GM12878 (cell line): ENCODE measurements around the gene WFIKKN1. TPM values are rescaled to one million over a fixed set of nuclear protein-coding genes. Genes with fewer than 3 reads are reported as not detected.
A peak's percentile ranks its signal among the peaks of the same experiment; 100 is the strongest.

Experiments
- ATAC-seq: fragments of 200-7000 bp; cut with Tn5 transposase; 3 replicates; pipeline ENCODE4 v1.9.1; 2020; ENCODE audit warnings: mild to moderate bottlenecking, moderate library complexity
- BruUV-seq: library from RNA; stranded (reverse); fragments of 400-500 nt; replicated peaks from 2 replicates; lab custom pipeline; 2021; lab: Mats Ljungman, UMichigan
- CTCF ChIA-PET: fragments of 300-600 bp; sonication (Branson Sonifier 250); formaldehyde crosslinking; extraction: SDS; loops from one replicate; lab custom pipeline; 2021; ENCODE audit warnings: inconsistent platforms; lab: Yijun Ruan, JAX
- POLR2A ChIA-PET: fragments of 350-600 bp; formaldehyde crosslinking; extraction: SDS; loops from one replicate; lab custom pipeline; 2021; ENCODE audit warnings: inconsistent platforms; lab: Charles Lee
- RAD21 ChIA-PET: fragments of 300-600 bp; sonication (Branson Sonifier 250); formaldehyde crosslinking; loops from one replicate; lab custom pipeline; 2023; ENCODE audit warnings: antibody characterized with exemption; ENCODE audit not compliant: unreplicated experiment; lab: Charles Lee
- SMC1A ChIA-PET: fragments of 300-600 bp; sonication (Branson Sonifier 250); formaldehyde crosslinking; loops from one replicate; lab custom pipeline; 2023; ENCODE audit not compliant: unreplicated experiment, uncharacterized antibody; lab: Charles Lee
- DNase-seq: peaks from one replicate; pipeline ENCODE4 v3.0.0-alpha.2; 2011; ENCODE audit warnings: low read depth, low spot score
- FAIRE-seq: peaks from 3 replicates; lab custom pipeline; 2011; peaks lifted over from hg19 to GRCh38; lab: Jason Lieb, UNC
- H2AFZ ChIP-seq: 2 replicates; pipeline ENCODE4 v1.6.0; 2011; ENCODE audit warnings: low read depth, low read length, control low read depth; ENCODE audit not compliant: control insufficient read depth
- H3K27ac ChIP-seq: 2 replicates; pipeline ENCODE4 v1.5.1; 2011; ENCODE audit warnings: control low read depth; ENCODE audit not compliant: control insufficient read depth, insufficient read depth
- H3K27me3 ChIP-seq, 2 experiments: replicated peaks in 1 of 2; 2 replicates each; pipeline versions ENCODE4 v1.6.0 to v1.6.1; 2011; ENCODE audit warnings: low read length in 1 of 2; ENCODE audit not compliant: control insufficient read depth in 2 of 2, insufficient read depth in 2 of 2
- H3K36me3 ChIP-seq, 2 experiments: 2 replicates each; pipeline ENCODE4 v1.5.1; 2011; ENCODE audit warnings: low read length in 1 of 2; ENCODE audit not compliant: control insufficient read depth in 2 of 2, insufficient read depth in 2 of 2
- H3K4me1 ChIP-seq: 2 replicates; pipeline ENCODE4 v1.6.1; 2011; ENCODE audit warnings: mild to moderate bottlenecking, low read length, moderate library complexity, mixed read lengths; ENCODE audit not compliant: control insufficient read depth, insufficient read depth
- H3K4me2 ChIP-seq: 2 replicates; pipeline ENCODE4 v1.6.0; 2011; ENCODE audit warnings: control low read depth; ENCODE audit not compliant: control insufficient read depth, insufficient read depth
- H3K4me3 ChIP-seq: fragments of 200-600 bp; sonication (generic); 2 replicates; pipeline ENCODE4 v1.5.1; 2016
- H3K79me2 ChIP-seq: 2 replicates; pipeline ENCODE4 v1.6.0; 2011; ENCODE audit warnings: low read length; ENCODE audit not compliant: control insufficient read depth, insufficient read depth
- H3K9ac ChIP-seq: 2 replicates; pipeline ENCODE4 v1.8.0; 2011; ENCODE audit warnings: low read length, control low read depth, mixed read lengths; ENCODE audit not compliant: control insufficient read depth, insufficient read depth
- H3K9me3 ChIP-seq: replicated peaks from 3 replicates; pipeline ENCODE4 v1.5.1; 2011; ENCODE audit warnings: mild to moderate bottlenecking, low read length; ENCODE audit not compliant: control insufficient read depth, insufficient read depth
- H4K20me1 ChIP-seq: 2 replicates; pipeline ENCODE4 v1.6.0; 2011; ENCODE audit not compliant: control insufficient read depth, insufficient read depth
- ASH2L ChIP-seq: fragments of 300-600, 200-600 bp; sonication (generic); IDR thresholded peaks from 2 replicates; pipeline ENCODE4 v1.6.1; 2017; ENCODE audit warnings: low read depth, mild to moderate bottlenecking, borderline replicate concordance
- BACH1 ChIP-seq: fragments of 450-650 bp; IDR thresholded peaks from 2 replicates; pipeline ENCODE4 v1.6.1; 2017; ENCODE audit warnings: mild to moderate bottlenecking, borderline replicate concordance
- CREB1 ChIP-seq: IDR thresholded peaks from 2 replicates; pipeline ENCODE4 v1.6.1; 2012; ENCODE audit warnings: low read depth, mild to moderate bottlenecking, inconsistent platforms
- EED ChIP-seq: sonication (generic); IDR thresholded peaks from 2 replicates; pipeline ENCODE4 v1.6.1; 2016; ENCODE audit warnings: antibody characterized with exemption, low read depth
- EGR1 ChIP-seq, 2 experiments: IDR thresholded peaks; 1 replicate in 1 of 2; 2 replicates in 1 of 2; pipeline ENCODE4 v1.6.1; 2011 to 2012; ENCODE audit warnings: low read depth in 2 of 2, low read length in 2 of 2, borderline replicate concordance in 1 of 2, mild to moderate bottlenecking in 1 of 2, moderate library complexity in 1 of 2
- GABPA ChIP-seq: IDR thresholded peaks from 2 replicates; pipeline ENCODE4 v1.6.1; 2014; ENCODE audit warnings: antibody characterized with exemption, low read depth, mild to moderate bottlenecking, inconsistent platforms
- NFIC ChIP-seq: IDR thresholded peaks from 2 replicates; pipeline ENCODE4 v1.6.1; 2012; ENCODE audit warnings: low read depth, mild to moderate bottlenecking, inconsistent platforms, low read length, moderate library complexity
- POLR2A ChIP-seq: IDR thresholded peaks from 2 replicates; pipeline ENCODE4 v1.6.1; 2011; ENCODE audit warnings: low read depth, mild to moderate bottlenecking, low read length
- POLR2AphosphoS2 ChIP-seq: IDR thresholded peaks from 2 replicates; pipeline ENCODE4 v1.6.1; 2011; ENCODE audit warnings: low read depth, mild to moderate bottlenecking, low read length, improper control_type of control experiment, moderate library complexity
- SIX5 ChIP-seq: IDR thresholded peaks from 2 replicates; pipeline ENCODE4 v1.6.1; 2011; ENCODE audit warnings: mild to moderate bottlenecking, low read depth, low read length, moderate library complexity; ENCODE audit not compliant: severe bottlenecking
- SMAD5 ChIP-seq: IDR thresholded peaks from 2 replicates; pipeline ENCODE4 v1.6.1; 2016; ENCODE audit warnings: antibody characterized with exemption, low read depth
- WRNIP1 ChIP-seq: IDR thresholded peaks from 2 replicates; pipeline ENCODE4 v1.6.1; 2011; ENCODE audit warnings: low read depth, low read length, improper control_type of control experiment, borderline replicate concordance
- ZNF217 ChIP-seq: fragments of 450-650 bp; IDR thresholded peaks from 2 replicates; pipeline ENCODE4 v1.6.1; 2017; ENCODE audit warnings: antibody characterized with exemption, mild to moderate bottlenecking
- WGBS: methylation state at CpG from one replicate; pipeline ENCODE4 v1.1.6; 2016; ENCODE audit warnings: low lambda C conversion rate; ENCODE audit not compliant: insufficient replicate concordance, insufficient coverage; ENCODE audit errors: missing lambda C conversion rate; 5-methylcytosine and 5-hydroxymethylcytosine counted together
- in situ Hi-C: fragments of 300-500 bp; cut with MboI; formaldehyde crosslinking; loops from 9 replicates; pipeline ENCODE4 v1.14.3; 2018; ENCODE audit warnings: mixed read lengths
- intact Hi-C: fragments of 100-400 bp; cut with micrococcal nuclease; formaldehyde crosslinking; loops from one replicate; pipeline ENCODE4 v1.14.2; 2022; ENCODE audit not compliant: unreplicated experiment
- polyA plus RNA-seq, 11 experiments: library from polyadenylated mRNA; depleted of rRNA in 4 of 11; unstranded in 6 of 11; stranded (reverse) in 5 of 11; fragments of >200 nt; fragmentation: Nextera tagmentation in 4 of 11; fragmentation: Illumina TruSeq in 1 of 11; extraction: Ambion mirVana in 4 of 11; extraction: Trizol in 1 of 11; gene quantifications; 1 replicate in 1 of 11; 2 replicates in 10 of 11; pipeline versions ENCODE4 v1.2.1 to v1.2.3, GENCODE V29; 2011 to 2016; ENCODE audit warnings: inconsistent platforms in 2 of 11, missing spikeins in 2 of 11, low read depth in 1 of 11
- total RNA-seq, 4 experiments: library from RNA; depleted of rRNA in 3 of 4; stranded (reverse); fragments of >200 nt in 3 of 4; fragmentation: Illumina TruSeq in 1 of 4; extraction: Trizol in 1 of 4; gene quantifications; 2 replicates each; pipeline versions ENCODE4 v1.2.1 to v1.2.3, GENCODE V29; 2013 to 2021
- TF ChIP-seq, protein P1 (sequence below): fragments of 450-650 bp; IDR thresholded peaks from 2 replicates; pipeline ENCODE4 v1.6.1; 2017; ENCODE audit warnings: low read depth, mild to moderate bottlenecking, moderate library complexity

WFIKKN1 gene
- total and polyA plus RNA-seq, 10 of the 15 experiments (the other 5 are each of a cell fraction or from before 2014, with no cell fraction given) = 0.01 to 0.41 (median 0.05) TPM; not detected in 2

DNA sequence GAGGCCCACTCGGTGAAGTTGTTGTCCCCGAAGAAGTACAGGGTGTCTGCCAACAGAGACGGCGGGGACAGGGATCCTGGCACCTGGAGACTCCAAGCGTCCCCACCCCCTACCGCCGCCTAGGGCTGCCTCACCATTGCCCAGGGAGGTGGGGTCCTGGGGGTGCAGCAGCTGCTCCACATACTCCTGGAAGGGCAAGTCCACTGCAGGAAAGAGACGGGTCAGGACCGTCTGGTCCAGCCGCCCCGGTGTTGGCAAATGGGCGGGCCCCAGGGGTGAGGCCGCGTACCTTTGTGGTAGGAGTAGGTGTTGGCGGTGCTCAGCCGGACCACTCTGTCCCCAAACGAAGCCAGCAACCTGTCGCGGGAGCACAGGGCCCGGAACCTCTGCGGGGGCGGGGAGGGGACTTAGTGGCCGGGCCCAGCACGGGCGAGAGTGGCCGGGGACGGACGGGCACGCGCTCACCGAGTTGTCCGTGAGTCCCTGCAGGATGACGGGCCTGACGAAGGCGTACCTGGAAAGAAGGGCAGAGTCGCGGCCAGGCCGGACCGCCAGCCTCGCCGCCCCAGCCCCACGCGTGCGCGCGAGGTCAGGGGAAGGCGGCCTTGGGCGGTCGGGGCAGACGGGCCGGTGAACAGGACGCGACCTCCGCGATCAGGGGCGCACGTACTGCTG, 52.7 kb downstream of the WFIKKN1 start:
- peak overlapping the region; percentile 61 for H3K9ac ChIP-seq
- H3K27ac ChIP-seq = peak overlapping the region; percentile 44; the same call in 1 of the 2 replicates
- no peak for ATAC-seq
- in situ Hi-C loops = no loop called here
- ChIA-PET POLR2A (interaction anchor here (1.0 kb wide), 1 partner anchor 12 kb away, joined by 3 read pairs; no protein-coding TSS in a partner anchor), RAD21 (no interaction called here), CTCF (interaction anchor here (0.8 kb wide), 1 partner anchor 35 kb away, joined by 3 read pairs; no protein-coding TSS in a partner anchor), SMC1A (no interaction called here)
- H4K20me1 ChIP-seq = peaks cover 6% of the 10 kb centered on the region; the same call in 1 of the 2 replicates
- BruUV-seq = no TSS peak
- peak overlapping the region; percentile 90 for H3K4me2 ChIP-seq
- FAIRE-seq = no peak
- H3K4me3 ChIP-seq = peak overlapping the region; percentile 67
- TF ChIP-seq SMAD5 (no peak), WRNIP1 (no peak), SIX5 (no peak), POLR2A (no peak), POLR2AphosphoS2 (peak; percentile 85; the same call in 1 of the 2 replicates), EED (no peak), ZNF217 (no peak), NFIC (no peak), CREB1 (no peak), GABPA (no peak), BACH1 (peak; percentile 87; the same call in 1 of the 2 replicates), EGR1 (IDR thresholded peaks at IDR 0.05; ENCODE audit: borderline replicate concordance in 1 of 2, low read depth in 2 of 2, low read length in 2 of 2) (0 out of 3 replicates have a peak, but pooled peaks of 1 of the 2 experiments have one; percentile 35), ASH2L (no peak)
- TF ChIP-seq, protein P1, sequence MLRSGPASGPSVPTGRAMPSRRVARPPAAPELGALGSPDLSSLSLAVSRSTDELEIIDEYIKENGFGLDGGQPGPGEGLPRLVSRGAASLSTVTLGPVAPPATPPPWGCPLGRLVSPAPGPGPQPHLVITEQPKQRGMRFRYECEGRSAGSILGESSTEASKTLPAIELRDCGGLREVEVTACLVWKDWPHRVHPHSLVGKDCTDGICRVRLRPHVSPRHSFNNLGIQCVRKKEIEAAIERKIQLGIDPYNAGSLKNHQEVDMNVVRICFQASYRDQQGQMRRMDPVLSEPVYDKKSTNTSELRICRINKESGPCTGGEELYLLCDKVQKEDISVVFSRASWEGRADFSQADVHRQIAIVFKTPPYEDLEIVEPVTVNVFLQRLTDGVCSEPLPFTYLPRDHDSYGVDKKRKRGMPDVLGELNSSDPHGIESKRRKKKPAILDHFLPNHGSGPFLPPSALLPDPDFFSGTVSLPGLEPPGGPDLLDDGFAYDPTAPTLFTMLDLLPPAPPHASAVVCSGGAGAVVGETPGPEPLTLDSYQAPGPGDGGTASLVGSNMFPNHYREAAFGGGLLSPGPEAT = no peak
- H3K36me3 ChIP-seq = peaks cover 6 to 14% of the 10 kb centered on the region in 2 experiments; a peak in 2 of 4 replicates
- no peaks in the 10 kb centered on the region for H3K27me3 ChIP-seq
- H3K4me1 ChIP-seq = peaks cover 15% of the 10 kb centered on the region
- 0 out of 2 replicates have a peak overlapping the region, but pooled peaks have one; percentile 11 for H2AFZ ChIP-seq
- intact Hi-C loops = loop anchor here (2.0 to 5.0 kb wide), 3 partner anchors 37 to 157 kb away; partner anchors contain the start of genes ANTKMT, CAPN15 and METTL26
- peaks cover 24% of the 10 kb centered on the region for H3K79me2 ChIP-seq
- DNase-seq = no peak
- WGBS = 24% methylated on average over 41 of the region's 57 CpGs
- no peaks in the 10 kb centered on the region for H3K9me3 ChIP-seq

Other genes with a start within 250 kb of the WFIKKN1 start
Only the 7 nearest of the 27 such genes appear.
- gene RAB40C, start 40.9 kb upstream of the WFIKKN1 start, total RNA-seq (2014; rRNA removed) = 10.2 and 10.6 TPM in 2 replicates
- gene RAB40C, start 40.9 kb upstream of the WFIKKN1 start, total RNA-seq (2014; rRNA removed; fragmentation: Illumina TruSeq; extraction: Trizol) = 1.8 and 3.3 TPM in 2 replicates
- gene RAB40C, start 40.9 kb upstream of the WFIKKN1 start, total RNA-seq (2021) = 10.0 and 11.8 TPM in 2 replicates
- gene RAB40C, start 40.9 kb upstream of the WFIKKN1 start, polyA plus RNA-seq (2011; rRNA removed) = 2.1 and 3.9 TPM in 2 replicates
- 2.0 TPM in 1 of 2 replicates, not detected in the other for gene RAB40C, start 40.9 kb upstream of the WFIKKN1 start, polyA plus RNA-seq (2014; fragmentation: Illumina TruSeq; extraction: Trizol)
- under 1 TPM; 0.06 to 0.35 TPM for gene RAB40C, start 40.9 kb upstream of the WFIKKN1 start, polyA plus RNA-seq (2014; fragmentation: Nextera tagmentation; extraction: Ambion mirVana)
- gene RAB40C, start 40.9 kb upstream of the WFIKKN1 start, polyA plus RNA-seq (2014; rRNA removed) = 12.8 and 14.3 TPM in 2 replicates
- gene RAB40C, start 40.9 kb upstream of the WFIKKN1 start, polyA plus RNA-seq (2016; fragmentation: Nextera tagmentation; extraction: Ambion mirVana) = 1 to 10 TPM; 5.2 to 6.9 TPM
- gene METTL26, start 5.3 kb downstream of the WFIKKN1 start, total RNA-seq (2014; rRNA removed) = 107 and 116 TPM in 2 replicates
- gene METTL26, start 5.3 kb downstream of the WFIKKN1 start, total RNA-seq (2014; rRNA removed; fragmentation: Illumina TruSeq; extraction: Trizol) = 31.9 and 36.2 TPM in 2 replicates
- 94.0 and 97.0 TPM in 2 replicates for gene METTL26, start 5.3 kb downstream of the WFIKKN1 start, total RNA-seq (2021)
- gene METTL26, start 5.3 kb downstream of the WFIKKN1 start, polyA plus RNA-seq (2011; rRNA removed) = 33.7 and 61.6 TPM in 2 replicates
- gene METTL26, start 5.3 kb downstream of the WFIKKN1 start, polyA plus RNA-seq (2014; fragmentation: Illumina TruSeq; extraction: Trizol) = 14.0 and 25.0 TPM in 2 replicates
- gene METTL26, start 5.3 kb downstream of the WFIKKN1 start, polyA plus RNA-seq (2014; fragmentation: Nextera tagmentation; extraction: Ambion mirVana) = 10 to 100 TPM in 1 of 2 experiments, 1 to 10 TPM in 1; 5.4 to 12.0 TPM
- gene METTL26, start 5.3 kb downstream of the WFIKKN1 start, polyA plus RNA-seq (2014; rRNA removed) = 163 and 172 TPM in 2 replicates
- gene METTL26, start 5.3 kb downstream of the WFIKKN1 start, polyA plus RNA-seq (2016; fragmentation: Nextera tagmentation; extraction: Ambion mirVana) = 100 to 1,000 TPM; 140 to 155 TPM
- gene MCRIP2, start 10.8 kb downstream of the WFIKKN1 start, total RNA-seq (2014; rRNA removed) = 77.5 and 93.1 TPM in 2 replicates
- 16.9 and 21.3 TPM in 2 replicates for gene MCRIP2, start 10.8 kb downstream of the WFIKKN1 start, total RNA-seq (2014; rRNA removed; fragmentation: Illumina TruSeq; extraction: Trizol)
- 83.0 and 92.2 TPM in 2 replicates for gene MCRIP2, start 10.8 kb downstream of the WFIKKN1 start, total RNA-seq (2021)
- 15.2 and 37.4 TPM in 2 replicates for gene MCRIP2, start 10.8 kb downstream of the WFIKKN1 start, polyA plus RNA-seq (2011; rRNA removed)
- 1.6 and 6.1 TPM in 2 replicates for gene MCRIP2, start 10.8 kb downstream of the WFIKKN1 start, polyA plus RNA-seq (2014; fragmentation: Illumina TruSeq; extraction: Trizol)
- 1 to 10 TPM in 1 of 2 experiments, under 1 TPM in 1; 0.19 to 4.3 TPM for gene MCRIP2, start 10.8 kb downstream of the WFIKKN1 start, polyA plus RNA-seq (2014; fragmentation: Nextera tagmentation; extraction: Ambion mirVana)
- gene MCRIP2, start 10.8 kb downstream of the WFIKKN1 start, polyA plus RNA-seq (2014; rRNA removed) = 83.0 and 105 TPM in 2 replicates
- 10 to 100 TPM; 78.3 to 84.5 TPM for gene MCRIP2, start 10.8 kb downstream of the WFIKKN1 start, polyA plus RNA-seq (2016; fragmentation: Nextera tagmentation; extraction: Ambion mirVana)
- 20.2 and 25.2 TPM in 2 replicates for gene WDR90, start 18.4 kb downstream of the WFIKKN1 start, total RNA-seq (2014; rRNA removed)
- gene WDR90, start 18.4 kb downstream of the WFIKKN1 start, total RNA-seq (2014; rRNA removed; fragmentation: Illumina TruSeq; extraction: Trizol) = 6.9 and 7.4 TPM in 2 replicates
- 55.5 and 65.0 TPM in 2 replicates for gene WDR90, start 18.4 kb downstream of the WFIKKN1 start, total RNA-seq (2021)
- 8.4 and 13.0 TPM in 2 replicates for gene WDR90, start 18.4 kb downstream of the WFIKKN1 start, polyA plus RNA-seq (2011; rRNA removed)
- 0.79 and 5.9 TPM in 2 replicates for gene WDR90, start 18.4 kb downstream of the WFIKKN1 start, polyA plus RNA-seq (2014; fragmentation: Illumina TruSeq; extraction: Trizol)
- gene WDR90, start 18.4 kb downstream of the WFIKKN1 start, polyA plus RNA-seq (2014; fragmentation: Nextera tagmentation; extraction: Ambion mirVana) = 1 to 10 TPM; 2.0 to 5.9 TPM
- gene WDR90, start 18.4 kb downstream of the WFIKKN1 start, polyA plus RNA-seq (2014; rRNA removed) = 56.5 and 67.0 TPM in 2 replicates
- 10 to 100 TPM; 20.4 to 24.8 TPM for gene WDR90, start 18.4 kb downstream of the WFIKKN1 start, polyA plus RNA-seq (2016; fragmentation: Nextera tagmentation; extraction: Ambion mirVana)
- gene RHOT2, start 37.1 kb downstream of the WFIKKN1 start, total RNA-seq (2014; rRNA removed) = 57.3 and 77.8 TPM in 2 replicates
- 20.6 and 23.5 TPM in 2 replicates for gene RHOT2, start 37.1 kb downstream of the WFIKKN1 start, total RNA-seq (2014; rRNA removed; fragmentation: Illumina TruSeq; extraction: Trizol)
- gene RHOT2, start 37.1 kb downstream of the WFIKKN1 start, total RNA-seq (2021) = 149 and 167 TPM in 2 replicates
- gene RHOT2, start 37.1 kb downstream of the WFIKKN1 start, polyA plus RNA-seq (2011; rRNA removed) = 31.1 and 61.9 TPM in 2 replicates
- gene RHOT2, start 37.1 kb downstream of the WFIKKN1 start, polyA plus RNA-seq (2014; fragmentation: Illumina TruSeq; extraction: Trizol) = 9.4 and 44.3 TPM in 2 replicates
- 1 to 10 TPM; 3.7 to 5.6 TPM for gene RHOT2, start 37.1 kb downstream of the WFIKKN1 start, polyA plus RNA-seq (2014; fragmentation: Nextera tagmentation; extraction: Ambion mirVana)
- gene RHOT2, start 37.1 kb downstream of the WFIKKN1 start, polyA plus RNA-seq (2014; rRNA removed) = 174 and 190 TPM in 2 replicates
- gene RHOT2, start 37.1 kb downstream of the WFIKKN1 start, polyA plus RNA-seq (2016; fragmentation: Nextera tagmentation; extraction: Ambion mirVana) = 100 to 1,000 TPM; 124 to 141 TPM
- gene RHBDL1, start 44.7 kb downstream of the WFIKKN1 start, total RNA-seq (2014; rRNA removed) = 0.22 and 0.28 TPM in 2 replicates
- 0.09 TPM in 1 of 2 replicates, not detected in the other for gene RHBDL1, start 44.7 kb downstream of the WFIKKN1 start, total RNA-seq (2014; rRNA removed; fragmentation: Illumina TruSeq; extraction: Trizol)
- 1.0 and 1.3 TPM in 2 replicates for gene RHBDL1, start 44.7 kb downstream of the WFIKKN1 start, total RNA-seq (2021)
- 0.27 and 0.65 TPM in 2 replicates for gene RHBDL1, start 44.7 kb downstream of the WFIKKN1 start, polyA plus RNA-seq (2011; rRNA removed)
- 0.04 TPM in 1 of 2 replicates, not detected in the other for gene RHBDL1, start 44.7 kb downstream of the WFIKKN1 start, polyA plus RNA-seq (2014; fragmentation: Illumina TruSeq; extraction: Trizol)
- not detected for gene RHBDL1, start 44.7 kb downstream of the WFIKKN1 start, polyA plus RNA-seq (2014; fragmentation: Nextera tagmentation; extraction: Ambion mirVana)
- gene RHBDL1, start 44.7 kb downstream of the WFIKKN1 start, polyA plus RNA-seq (2014; rRNA removed) = 0.82 and 0.88 TPM in 2 replicates
- gene RHBDL1, start 44.7 kb downstream of the WFIKKN1 start, polyA plus RNA-seq (2016; fragmentation: Nextera tagmentation; extraction: Ambion mirVana) = not detected
- 87.5 and 104 TPM in 2 replicates for gene STUB1, start 49.4 kb downstream of the WFIKKN1 start, total RNA-seq (2014; rRNA removed)
- gene STUB1, start 49.4 kb downstream of the WFIKKN1 start, total RNA-seq (2014; rRNA removed; fragmentation: Illumina TruSeq; extraction: Trizol) = 63.0 and 65.8 TPM in 2 replicates
- gene STUB1, start 49.4 kb downstream of the WFIKKN1 start, total RNA-seq (2021) = 82.6 and 92.2 TPM in 2 replicates
- gene STUB1, start 49.4 kb downstream of the WFIKKN1 start, polyA plus RNA-seq (2011; rRNA removed) = 25.6 and 47.6 TPM in 2 replicates
- gene STUB1, start 49.4 kb downstream of the WFIKKN1 start, polyA plus RNA-seq (2014; fragmentation: Illumina TruSeq; extraction: Trizol) = 16.1 and 49.7 TPM in 2 replicates
- gene STUB1, start 49.4 kb downstream of the WFIKKN1 start, polyA plus RNA-seq (2014; fragmentation: Nextera tagmentation; extraction: Ambion mirVana) = 10 to 100 TPM in 1 of 2 experiments, 1 to 10 TPM in 1; 4.2 to 26.6 TPM
- 71.3 and 80.9 TPM in 2 replicates for gene STUB1, start 49.4 kb downstream of the WFIKKN1 start, polyA plus RNA-seq (2014; rRNA removed)
- gene STUB1, start 49.4 kb downstream of the WFIKKN1 start, polyA plus RNA-seq (2016; fragmentation: Nextera tagmentation; extraction: Ambion mirVana) = 100 to 1,000 TPM; 120 to 136 TPM